ENCODE measurements around the gene COL18A1. TPM values are rescaled to one million over a fixed set of nuclear protein-coding genes. Genes with fewer than 3 reads are reported as not detected.

The COL18A1 gene
- polyA plus RNA-seq, 1 donor (not counting 4 experiments of a cell fraction or from before 2014, with no cell fraction given), result 13.0 TPM

GRCh38 chr21:45356251-45356650 is 48.7 kb upstream of the COL18A1 start:
- Histone ChIP-seq H3K4me2 (ENCODE audit: control insufficient read depth, extremely low read depth, insufficient read depth, low read depth, low read length) (no peak overlapping the region), H3K27me3 (ENCODE audit: control insufficient read depth, extremely low read depth, insufficient read depth, low read length) (peaks cover 15% of the 10 kb centered on the region), H2AFZ (ENCODE audit: control insufficient read depth, low read length) (no peak overlapping the region), H3K9me3 (ENCODE audit: control insufficient read depth, low read depth, low read length) (no peaks in the 10 kb centered on the region), H4K20me1 (ENCODE audit: control insufficient read depth, extremely low read depth, insufficient read depth, low read length) (no peaks in the 10 kb centered on the region), H3K79me2 (ENCODE audit: control insufficient read depth, insufficient read depth, low read length) (no peaks in the 10 kb centered on the region), H3K9me1 (ENCODE audit: control insufficient read depth, extremely low read depth, insufficient read depth, low read length) (no peaks in the 10 kb centered on the region), H3K4me3 (ENCODE audit: control insufficient read depth in 2 of 3, extremely low read depth in 1 of 3, insufficient read depth in 2 of 3, low read depth in 1 of 3, low read length in 3 of 3) (no peak overlapping the region), H3K4me1 (ENCODE audit: control insufficient read depth, extremely low read depth, insufficient read depth, low read length) (peaks cover 3% of the 10 kb centered on the region), H3K27ac (ENCODE audit: control insufficient read depth, insufficient read depth, low read length) (no peak overlapping the region), H3K9ac (ENCODE audit: control insufficient read depth, extremely low read depth, insufficient read depth, low read length) (no peak overlapping the region), H3K36me3 (ENCODE audit: control insufficient read depth in 2 of 2, extremely low read depth in 1 of 2, insufficient read depth in 2 of 2, low read length in 2 of 2) (no peaks in the 10 kb centered on the region)
- no peak for DNase-seq (ENCODE audit: low read depth, low spot score)
- TF ChIP-seq CTCF (optimal IDR thresholded peaks at IDR 0.05 in 1 of 3, IDR thresholded peaks at IDR 0.05 in 1 of 3, conservative IDR thresholded peaks at IDR 0.05 in 1 of 3; ENCODE audit: extremely low read depth in 1 of 3, insufficient read depth in 2 of 3, low read length in 3 of 3), result peak in 1 of 3 experiments; percentile 9
- no peak for TF ChIP-seq EZH2 (IDR thresholded peaks at IDR 0.05; ENCODE audit: low read length)
- no peak for FAIRE-seq
- dilution Hi-C loops (cut with MboI; ENCODE audit: extremely low pct_ligation_motif_present, low sequenced_read_pairs), result no loop called here

- DNase-seq (ENCODE audit: low read depth, low spot score), result no peak
- Histone ChIP-seq H4K20me1 (ENCODE audit: control insufficient read depth, extremely low read depth, insufficient read depth, low read length) (no peaks in the 10 kb centered on the region), H3K4me3 (ENCODE audit: control insufficient read depth in 2 of 3, extremely low read depth in 1 of 3, insufficient read depth in 2 of 3, low read depth in 1 of 3, low read length in 3 of 3) (no peak overlapping the region), H3K9me1 (ENCODE audit: control insufficient read depth, extremely low read depth, insufficient read depth, low read length) (no peaks in the 10 kb centered on the region), H3K36me3 (ENCODE audit: control insufficient read depth in 2 of 2, extremely low read depth in 1 of 2, insufficient read depth in 2 of 2, low read length in 2 of 2) (no peaks in the 10 kb centered on the region), H3K4me2 (ENCODE audit: control insufficient read depth, extremely low read depth, insufficient read depth, low read depth, low read length) (no peak overlapping the region), H3K27me3 (ENCODE audit: control insufficient read depth, extremely low read depth, insufficient read depth, low read length) (peaks cover 15% of the 10 kb centered on the region), H3K27ac (ENCODE audit: control insufficient read depth, insufficient read depth, low read length) (no peak overlapping the region), H3K9ac (ENCODE audit: control insufficient read depth, extremely low read depth, insufficient read depth, low read length) (no peak overlapping the region), H3K9me3 (ENCODE audit: control insufficient read depth, low read depth, low read length) (no peaks in the 10 kb centered on the region), H3K79me2 (ENCODE audit: control insufficient read depth, insufficient read depth, low read length) (no peaks in the 10 kb centered on the region), H3K4me1 (ENCODE audit: control insufficient read depth, extremely low read depth, insufficient read depth, low read length) (peaks cover 3% of the 10 kb centered on the region), H2AFZ (ENCODE audit: control insufficient read depth, low read length) (no peak overlapping the region)
- dilution Hi-C loops (cut with MboI; ENCODE audit: extremely low pct_ligation_motif_present, low sequenced_read_pairs), result no loop called here
- TF ChIP-seq CTCF (optimal IDR thresholded peaks at IDR 0.05 in 1 of 3, IDR thresholded peaks at IDR 0.05 in 1 of 3, conservative IDR thresholded peaks at IDR 0.05 in 1 of 3; ENCODE audit: extremely low read depth in 1 of 3, insufficient read depth in 2 of 3, low read length in 3 of 3), result no peak
- FAIRE-seq, result no peak
Measured at GRCh38 chr21:45356653-45357435, 48.1 kb upstream of the COL18A1 start.

All from keratinocyte (primary cell).